HFFc6 (cell line): ENCODE results near the gene IKBKE. TPM values are rescaled to one million over a fixed set of nuclear protein-coding genes. Genes with fewer than 3 reads are reported as not detected.

Experiments
- DNase-seq: peaks from one replicate; pipeline ENCODE4 v3.0.0-alpha.2; 2018
- H3K27ac Mint-ChIP-seq: 2 replicates; pipeline ENCODE4 v1.8.0; 2020; ENCODE audit warnings: mild to moderate bottlenecking, mixed read lengths
- H3K27me3 Mint-ChIP-seq: 2 replicates; pipeline ENCODE4 v1.8.0; 2021; ENCODE audit warnings: mild to moderate bottlenecking, moderate library complexity, mixed read lengths; ENCODE audit not compliant: insufficient read depth
- H3K36me3 Mint-ChIP-seq: 2 replicates; pipeline ENCODE4 v1.8.0; 2021; ENCODE audit warnings: low read depth, mixed read lengths
- H3K4me1 Mint-ChIP-seq: 2 replicates; pipeline ENCODE4 v1.8.0; 2020; ENCODE audit warnings: low read depth, mixed read lengths
- H3K4me3 Mint-ChIP-seq: 2 replicates; pipeline ENCODE4 v1.8.0; 2020; ENCODE audit warnings: mild to moderate bottlenecking, moderate library complexity, mixed read lengths
- H3K9me3 Mint-ChIP-seq: 2 replicates; pipeline ENCODE4 v1.8.0; 2020; ENCODE audit warnings: mild to moderate bottlenecking, mixed read lengths
- total RNA-seq, 6 experiments: library from RNA; stranded (reverse); fragmentation: NEBNext Ultra II Directional; extraction: Animal tissue kit (Norgen Biotek cat#: 25700); gene quantifications; 2 replicates in 1 of 6; 3 replicates in 5 of 6; pipeline ENCODE4 v1.2.3, GENCODE V29; 2021
- TF ChIP-seq, protein P1 (sequence below): fragments of 200-600 bp; sonication (generic); IDR thresholded peaks from 2 replicates; pipeline ENCODE4 v1.5.0; 2021; ENCODE audit warnings: antibody characterized with exemption, mild to moderate bottlenecking

Gene IKBKE
- total RNA-seq, 6 experiments from 2014 or later = 15.1 to 19.6 (median 17.1) TPM

DNA sequence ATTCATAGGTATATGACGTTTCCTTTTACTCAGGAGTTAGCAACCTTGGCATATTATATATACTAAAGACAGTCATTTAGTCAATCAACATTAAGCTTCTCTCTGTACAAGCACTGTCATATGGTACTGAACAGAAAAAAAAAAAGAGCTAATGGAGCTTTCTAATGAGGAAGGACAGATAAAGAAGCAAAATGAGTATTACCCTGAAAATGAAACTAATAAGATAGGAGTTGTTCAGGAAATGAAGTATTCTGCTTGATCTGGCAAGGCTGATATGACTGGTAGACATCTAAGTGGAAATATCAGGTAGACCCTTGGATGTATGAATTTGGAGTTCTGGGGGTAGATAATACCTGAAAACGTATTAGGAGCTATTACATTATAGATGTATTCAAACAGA lies 4.3 kb upstream of the IKBKE start:
- TF ChIP-seq, protein P1, sequence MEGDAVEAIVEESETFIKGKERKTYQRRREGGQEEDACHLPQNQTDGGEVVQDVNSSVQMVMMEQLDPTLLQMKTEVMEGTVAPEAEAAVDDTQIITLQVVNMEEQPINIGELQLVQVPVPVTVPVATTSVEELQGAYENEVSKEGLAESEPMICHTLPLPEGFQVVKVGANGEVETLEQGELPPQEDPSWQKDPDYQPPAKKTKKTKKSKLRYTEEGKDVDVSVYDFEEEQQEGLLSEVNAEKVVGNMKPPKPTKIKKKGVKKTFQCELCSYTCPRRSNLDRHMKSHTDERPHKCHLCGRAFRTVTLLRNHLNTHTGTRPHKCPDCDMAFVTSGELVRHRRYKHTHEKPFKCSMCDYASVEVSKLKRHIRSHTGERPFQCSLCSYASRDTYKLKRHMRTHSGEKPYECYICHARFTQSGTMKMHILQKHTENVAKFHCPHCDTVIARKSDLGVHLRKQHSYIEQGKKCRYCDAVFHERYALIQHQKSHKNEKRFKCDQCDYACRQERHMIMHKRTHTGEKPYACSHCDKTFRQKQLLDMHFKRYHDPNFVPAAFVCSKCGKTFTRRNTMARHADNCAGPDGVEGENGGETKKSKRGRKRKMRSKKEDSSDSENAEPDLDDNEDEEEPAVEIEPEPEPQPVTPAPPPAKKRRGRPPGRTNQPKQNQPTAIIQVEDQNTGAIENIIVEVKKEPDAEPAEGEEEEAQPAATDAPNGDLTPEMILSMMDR = no peak
- Mint-ChIP-seq H3K36me3 (peaks cover 12% of the 10 kb centered on the region), H3K27ac (0 out of 2 replicates have a peak overlapping the region, but pooled peaks have one; percentile 17), H3K4me3 (no peak overlapping the region), H3K9me3 (no peaks in the 10 kb centered on the region), H3K27me3 (peaks cover 14% of the 10 kb centered on the region), H3K4me1 (peaks cover 70% of the 10 kb centered on the region)
- no peak for DNase-seq

DNA sequence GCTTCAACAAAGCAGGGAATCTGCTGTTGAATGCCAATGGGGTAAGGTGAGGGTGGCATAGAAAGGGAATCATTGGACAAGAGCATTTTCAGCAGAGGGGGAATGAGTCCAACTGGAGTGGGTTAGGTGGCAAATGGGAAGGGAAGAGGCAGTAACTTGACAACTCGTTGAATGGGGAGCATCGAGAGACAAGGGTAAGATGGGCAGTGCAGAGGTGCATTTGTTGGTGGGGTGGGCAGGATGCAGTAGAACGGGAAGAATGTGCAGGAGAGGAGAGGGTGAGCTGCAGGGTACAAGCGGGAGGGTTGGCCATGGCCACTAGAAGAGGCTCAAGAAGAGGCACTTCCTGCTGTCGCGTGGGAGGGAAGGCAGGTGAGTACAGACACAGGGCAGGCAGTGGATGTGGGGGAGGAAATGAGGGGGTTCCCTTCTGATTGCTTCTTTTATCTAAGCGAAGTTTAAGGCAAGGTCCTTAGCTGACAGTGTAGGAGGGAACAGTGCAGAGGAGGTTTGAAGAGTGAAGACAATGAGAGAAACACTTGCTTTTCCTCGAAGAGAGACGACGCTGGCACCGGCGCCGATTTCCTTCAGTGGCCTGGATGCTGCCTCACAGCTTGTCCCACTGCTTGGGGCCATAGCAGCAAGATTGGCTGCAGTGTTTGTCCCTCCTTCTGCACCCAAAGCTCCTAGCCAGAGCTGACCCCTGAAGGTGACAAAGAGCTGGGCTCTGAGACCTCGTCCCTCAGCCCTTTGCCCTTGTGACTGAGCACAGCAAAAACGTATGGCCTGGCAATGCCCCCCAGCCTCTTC lies 3.2 kb upstream of the IKBKE start:
- Mint-ChIP-seq H3K27me3 (peaks cover 14% of the 10 kb centered on the region), H3K4me1 (peaks cover 80% of the 10 kb centered on the region), H3K9me3 (no peaks in the 10 kb centered on the region), H3K4me3 (no peak overlapping the region), H3K36me3 (peaks cover 6% of the 10 kb centered on the region), H3K27ac (no peak overlapping the region; the same call in 1 of the 2 replicates)
- no peak for DNase-seq
- TF ChIP-seq, protein P1 = no peak

DNA sequence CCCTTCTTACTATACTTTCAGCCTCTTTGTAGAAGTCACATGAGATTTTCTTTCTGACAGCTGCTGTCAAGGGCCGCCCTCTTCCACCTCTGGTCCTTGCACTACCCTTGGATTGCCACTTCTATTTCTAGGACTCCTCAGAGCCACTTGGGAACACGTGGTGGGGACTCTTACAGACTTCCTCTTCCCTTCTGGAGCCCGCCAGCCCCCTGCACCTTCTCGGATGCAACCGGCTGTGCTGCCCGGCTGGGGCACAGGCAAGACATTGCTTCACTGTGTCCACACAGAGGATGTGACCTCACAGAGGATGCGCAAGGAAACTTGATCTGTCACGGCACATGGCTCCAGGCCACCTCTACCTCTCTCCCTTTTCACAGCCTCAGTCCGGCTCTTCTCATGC lies 2.4 kb upstream of the IKBKE start:
- TF ChIP-seq, protein P1 = no peak
- Mint-ChIP-seq H3K4me3 (no peak overlapping the region; the same call in 1 of the 2 replicates), H3K27me3 (peaks cover 14% of the 10 kb centered on the region), H3K9me3 (no peaks in the 10 kb centered on the region), H3K36me3 (peaks cover 6% of the 10 kb centered on the region), H3K27ac (no peak overlapping the region), H3K4me1 (peaks cover 87% of the 10 kb centered on the region)
- no peak for DNase-seq

DNA sequence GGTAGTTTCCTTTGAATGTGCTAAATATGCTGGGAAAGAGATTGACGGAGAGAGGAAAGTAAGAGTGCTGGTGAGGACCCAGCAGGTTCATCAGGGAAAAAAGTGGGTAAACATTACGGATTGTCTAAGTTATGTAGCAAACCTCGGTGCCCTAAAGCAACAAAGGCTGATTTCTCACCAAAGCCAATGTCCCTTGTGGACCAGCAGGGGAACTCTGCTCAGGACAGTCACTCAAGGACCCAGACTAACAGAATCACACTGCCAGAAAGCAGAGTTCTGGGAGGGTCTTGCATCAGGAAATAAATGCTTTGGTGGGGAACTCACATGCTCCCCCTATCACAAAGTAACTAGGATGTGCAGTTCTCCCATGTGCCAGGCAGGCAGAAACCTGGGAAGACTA lies 1.7 kb upstream of the IKBKE start:
- Mint-ChIP-seq H3K36me3 (peaks cover under 1% of the 10 kb centered on the region), H3K27ac (0 out of 2 replicates have a peak overlapping the region, but pooled peaks have one; percentile 25), H3K27me3 (peaks cover 14% of the 10 kb centered on the region), H3K4me3 (no peak overlapping the region), H3K4me1 (peaks cover 83% of the 10 kb centered on the region), H3K9me3 (no peaks in the 10 kb centered on the region)
- no peak for DNase-seq
- TF ChIP-seq, protein P1 = peak; percentile 44

DNA sequence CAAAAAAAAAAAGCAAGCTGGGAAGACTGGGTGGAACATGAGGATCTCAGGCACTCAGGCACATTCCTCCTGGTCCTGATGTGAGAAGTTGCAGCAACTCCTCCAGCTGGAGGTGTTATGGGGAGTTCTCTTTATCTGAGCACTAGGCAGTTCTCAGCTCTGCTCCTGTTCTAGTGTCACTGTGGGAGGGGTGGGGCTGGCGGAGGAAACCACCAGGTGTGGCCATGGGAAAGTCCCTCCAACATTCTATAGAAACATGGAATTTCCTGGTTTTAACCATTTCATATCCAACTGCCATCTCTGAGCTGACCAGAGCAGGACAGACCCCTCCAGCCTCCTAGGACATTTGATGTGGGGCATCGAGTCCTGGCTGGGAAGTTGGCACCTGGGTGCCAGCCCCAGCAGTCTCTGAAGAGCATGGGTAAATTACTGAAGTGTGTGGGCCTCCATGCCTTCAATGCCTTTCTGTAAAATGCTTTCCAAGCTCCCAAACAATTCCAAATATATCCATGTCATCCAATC lies 804 bp upstream of the IKBKE start:
- no peak for DNase-seq
- no peaks in the 10 kb centered on the region for H3K9me3 Mint-ChIP-seq
- peaks cover 10% of the 10 kb centered on the region for H3K27me3 Mint-ChIP-seq
- H3K4me3 Mint-ChIP-seq = peak overlapping the region; percentile 86
- peaks cover 74% of the 10 kb centered on the region for H3K4me1 Mint-ChIP-seq
- H3K36me3 Mint-ChIP-seq = peaks cover 4% of the 10 kb centered on the region; the same call in 1 of the 2 replicates
- TF ChIP-seq, protein P1 = no peak
- peak overlapping the region; percentile 86 for H3K27ac Mint-ChIP-seq
